ENCODE results near the gene BCCIP.

Gene BCCIP

GRCh38 chr10:125827133-125827532, 3.8 kb downstream of the BCCIP start:
- no peak for ATAC-seq
- TF ChIP-seq ARNTL (CRISPR knock-in tag; IDR thresholded peaks at IDR 0.05; ENCODE audit: borderline replicate concordance, low read depth) (no peak), TOX (CRISPR knock-in tag; IDR thresholded peaks at IDR 0.05; ENCODE audit: borderline replicate concordance) (no peak), ESRRG (CRISPR knock-in tag; IDR thresholded peaks at IDR 0.05) (no peak), POU6F1 (CRISPR knock-in tag; IDR thresholded peaks at IDR 0.05; ENCODE audit: borderline replicate concordance, low read depth) (no peak), TSHZ2 (CRISPR knock-in tag; IDR thresholded peaks at IDR 0.05) (no peak), ZFP3 (CRISPR knock-in tag; IDR thresholded peaks at IDR 0.05) (no peak), CSDC2 (CRISPR knock-in tag; IDR thresholded peaks at IDR 0.05) (no peak), CREB5 (CRISPR knock-in tag; IDR thresholded peaks at IDR 0.05; ENCODE audit: low read depth) (no peak)

GRCh38 chr10:125828311-125828710, 5.0 kb downstream of the BCCIP start:
- TF ChIP-seq POU6F1 (CRISPR knock-in tag; IDR thresholded peaks at IDR 0.05; ENCODE audit: borderline replicate concordance, low read depth) = no peak
- no peak for TF ChIP-seq ZNF70 (CRISPR knock-in tag; IDR thresholded peaks at IDR 0.05)
- no peak for TF ChIP-seq ZNF565 (CRISPR knock-in tag; conservative IDR thresholded peaks at IDR 0.05; ENCODE audit: low read depth)
- TF ChIP-seq CREB5 (CRISPR knock-in tag; IDR thresholded peaks at IDR 0.05; ENCODE audit: low read depth) = no peak
- no peak for TF ChIP-seq ARNTL (CRISPR knock-in tag; IDR thresholded peaks at IDR 0.05; ENCODE audit: borderline replicate concordance, low read depth)
- no peak for TF ChIP-seq ZFP3 (CRISPR knock-in tag; IDR thresholded peaks at IDR 0.05)
- no peak for TF ChIP-seq CSDC2 (CRISPR knock-in tag; IDR thresholded peaks at IDR 0.05)
- TF ChIP-seq OSR1 (CRISPR knock-in tag; IDR thresholded peaks at IDR 0.05) = no peak
- no peak for TF ChIP-seq PATZ1 (CRISPR knock-in tag; IDR thresholded peaks at IDR 0.05; ENCODE audit: borderline replicate concordance)
- ATAC-seq = no peak

- no peak for TF ChIP-seq TOX (CRISPR knock-in tag; IDR thresholded peaks at IDR 0.05; ENCODE audit: borderline replicate concordance)
- no peak for ATAC-seq
These were observed 13.4 kb downstream of the BCCIP start for GRCh38 chr10:125836746-125837145.

- ATAC-seq = no peak
- no peak for TF ChIP-seq ZFP3 (CRISPR knock-in tag; IDR thresholded peaks at IDR 0.05)
- no peak for TF ChIP-seq PPARA (CRISPR knock-in tag; IDR thresholded peaks at IDR 0.05; ENCODE audit: borderline replicate concordance)
- TF ChIP-seq OSR1 (CRISPR knock-in tag; IDR thresholded peaks at IDR 0.05) = no peak
- TF ChIP-seq ESRRG (CRISPR knock-in tag; IDR thresholded peaks at IDR 0.05) = no peak
- no peak for TF ChIP-seq ZNF8 (CRISPR knock-in tag; IDR thresholded peaks at IDR 0.05)
- TF ChIP-seq ZNF565 (CRISPR knock-in tag; conservative IDR thresholded peaks at IDR 0.05; ENCODE audit: low read depth) = no peak
- TF ChIP-seq GLIS3 (CRISPR knock-in tag; IDR thresholded peaks at IDR 0.05) = no peak
- no peak for TF ChIP-seq TSHZ2 (CRISPR knock-in tag; IDR thresholded peaks at IDR 0.05)
- TF ChIP-seq BACH2 (CRISPR knock-in tag; IDR thresholded peaks at IDR 0.05; ENCODE audit: borderline replicate concordance) = no peak
- TF ChIP-seq TCF4 (CRISPR knock-in tag; IDR thresholded peaks at IDR 0.05; ENCODE audit: borderline replicate concordance) = no peak
- no peak for TF ChIP-seq POU6F1 (CRISPR knock-in tag; IDR thresholded peaks at IDR 0.05; ENCODE audit: borderline replicate concordance, low read depth)
These were observed 15.6 kb downstream of the BCCIP start for GRCh38 chr10:125838802-125839575.

Measured in SK-N-SH treated with all-trans-retinoic acid at 6 μM for 48 hours (cell line).